Lower lobe of right lung (tissue), 2 donors: ENCODE measurements around the gene ACTL6A. TPM values are rescaled to one million over a fixed set of nuclear protein-coding genes. Genes with fewer than 3 reads are reported as not detected.

ENCODE experiments used
- ATAC-seq, 2 donors: fragments of 200-7000 bp; cut with Tn5 transposase; one replicate each; pipeline ENCODE4 v1.9.1; 2020 to 2022; ENCODE audit warnings: mild to moderate bottlenecking in 2 of 2, moderate library complexity in 2 of 2
- DNase-seq: peaks from one replicate; pipeline ENCODE4 v3.0.0-alpha.2; 2020
- H3K27ac ChIP-seq: fragments of 200-600 bp; one replicate; pipeline ENCODE4 v1.8.0; 2022
- H3K27me3 ChIP-seq: fragments of 200-600 bp; one replicate; pipeline ENCODE4 v1.8.0; 2022; ENCODE audit warnings: low read depth
- H3K36me3 ChIP-seq: fragments of 200-600 bp; one replicate; pipeline ENCODE4 v1.8.0; 2022; ENCODE audit warnings: mild to moderate bottlenecking
- H3K4me1 ChIP-seq: fragments of 200-600 bp; one replicate; pipeline ENCODE4 v1.8.0; 2022
- H3K4me3 ChIP-seq: fragments of 200-600 bp; one replicate; pipeline ENCODE4 v1.8.0; 2022; ENCODE audit warnings: mild to moderate bottlenecking
- H3K9me3 ChIP-seq: fragments of 200-600 bp; one replicate; pipeline ENCODE4 v1.8.0; 2022
- CTCF ChIP-seq: fragments of 200-600 bp; IDR thresholded peaks from one replicate; pipeline ENCODE4 v1.8.0; 2022; ENCODE audit warnings: antibody characterized with exemption, mild to moderate bottlenecking
- intact Hi-C: fragments of 100-400 bp; cut with DNase I; formaldehyde crosslinking; loops from one replicate; pipeline ENCODE4 v1.11.0; 2022
- total RNA-seq: library from RNA; stranded (reverse); fragmentation: NEBNext Ultra II Directional; extraction: Animal tissue kit (Norgen Biotek cat#: 25700); gene quantifications from one replicate; pipeline ENCODE4 v1.2.1, GENCODE V29; 2021
- donor health status: DM: no; HTN: yes; CAD: no; lungs with severe emphysema.

Gene ACTL6A
- total RNA-seq, 1 donor from 2014 or later = 36.5 TPM

GRCh38 chr3:179606534-179607085, 43.9 kb downstream of the ACTL6A start:
- Histone ChIP-seq H3K9me3 (no peaks in the 10 kb centered on the region), H3K4me3 (no peak overlapping the region), H3K4me1 (peaks cover 22% of the 10 kb centered on the region), H3K27ac (no peak overlapping the region), H3K27me3 (no peaks in the 10 kb centered on the region), H3K36me3 (peaks cover 17% of the 10 kb centered on the region)
- intact Hi-C loops = no loop called here
- TF ChIP-seq CTCF = no peak
- DNase-seq (no peak), ATAC-seq (no peak)

- Histone ChIP-seq H3K9me3 (no peaks in the 10 kb centered on the region), H3K36me3 (peaks cover 12% of the 10 kb centered on the region), H3K27ac (no peak overlapping the region), H3K4me3 (no peak overlapping the region), H3K27me3 (no peaks in the 10 kb centered on the region), H3K4me1 (peaks cover 10% of the 10 kb centered on the region)
- no peak for TF ChIP-seq CTCF
- no peak for DNase-seq
- ATAC-seq = no peak
- intact Hi-C loops = no loop called here
Measured at GRCh38 chr3:179608931-179609720, 46.4 kb downstream of the ACTL6A start.

GRCh38 chr3:179610066-179610465, 47.3 kb downstream of the ACTL6A start:
- intact Hi-C loops = no loop called here
- Histone ChIP-seq H3K9me3 (no peaks in the 10 kb centered on the region), H3K27ac (no peak overlapping the region), H3K4me1 (peaks cover 10% of the 10 kb centered on the region), H3K4me3 (no peak overlapping the region), H3K27me3 (no peaks in the 10 kb centered on the region), H3K36me3 (peaks cover 16% of the 10 kb centered on the region)
- DNase-seq (no peak), ATAC-seq (no peak)
- no peak for TF ChIP-seq CTCF

- ATAC-seq = no peak
- Histone ChIP-seq H3K27ac (no peak overlapping the region), H3K9me3 (no peaks in the 10 kb centered on the region)
Measured at GRCh38 chr3:179613807-179614206, 51.1 kb downstream of the ACTL6A start.

GRCh38 chr3:179615458-179616173, 52.9 kb downstream of the ACTL6A start:
- TF ChIP-seq CTCF = no peak
- no peak overlapping the region for H3K27ac ChIP-seq

More at GRCh38 chr3:179613807-179614206, 51.1 kb downstream of the ACTL6A start:
- peaks cover 46% of the 10 kb centered on the region for H3K36me3 ChIP-seq
- no peak for TF ChIP-seq CTCF
- intact Hi-C loops = no loop called here
- no peak overlapping the region for H3K4me3 ChIP-seq
- no peaks in the 10 kb centered on the region for H3K4me1 ChIP-seq
- DNase-seq = no peak
- H3K27me3 ChIP-seq = no peaks in the 10 kb centered on the region

More at GRCh38 chr3:179615458-179616173, 52.9 kb downstream of the ACTL6A start:
- Histone ChIP-seq H3K36me3 (peaks cover 47% of the 10 kb centered on the region), H3K27me3 (no peaks in the 10 kb centered on the region), H3K4me1 (no peaks in the 10 kb centered on the region), H3K9me3 (no peaks in the 10 kb centered on the region), H3K4me3 (no peak overlapping the region)
- DNase-seq (no peak), ATAC-seq (no peak)
- intact Hi-C loops = no loop called here
